ENCODE data around the gene TOX2. TPM values are rescaled to one million over a fixed set of nuclear protein-coding genes. Genes with fewer than 3 reads are reported as not detected.

TOX2 gene
- total RNA-seq, 1 donor from 2014 or later = 0.16 TPM

GRCh38 chr20:43870484-43870883, 44.2 kb upstream of the TOX2 start:
- Histone ChIP-seq H2AFZ (ENCODE audit: low read depth, low read length) (no peak overlapping the region), H3K36me3 (ENCODE audit: insufficient read depth, low read length) (no peaks in the 10 kb centered on the region), H3K9me3 (ENCODE audit: insufficient read depth, low read depth, low read length) (no peaks in the 10 kb centered on the region), H3K4me1 (ENCODE audit: insufficient read depth, low read length) (peaks cover 6% of the 10 kb centered on the region), H4K20me1 (ENCODE audit: insufficient read depth, low read length) (no peaks in the 10 kb centered on the region), H3K4me2 (ENCODE audit: low read length) (no peak overlapping the region), H3K79me2 (ENCODE audit: insufficient read depth, low read length) (no peaks in the 10 kb centered on the region), H3K9ac (ENCODE audit: low read length) (no peak overlapping the region), H3K27ac (ENCODE audit: low read depth, low read length) (no peak overlapping the region), H3K27me3 (ENCODE audit: insufficient read depth, low read length) (no peaks in the 10 kb centered on the region), H3K4me3 (ENCODE audit: insufficient read depth, low read depth, low read length) (no peak overlapping the region)
- H3K9me3 Mint-ChIP-seq (ENCODE audit: unreplicated experiment) = no peaks in the 10 kb centered on the region
- no peaks in the 10 kb centered on the region for H3K4me1 Mint-ChIP-seq (ENCODE audit: low read depth, unreplicated experiment)
- H3K36me3 Mint-ChIP-seq (ENCODE audit: low read depth, unreplicated experiment) = no peaks in the 10 kb centered on the region
- no peak overlapping the region for H3K27ac Mint-ChIP-seq (ENCODE audit: unreplicated experiment)
- H3K27me3 Mint-ChIP-seq (ENCODE audit: low read depth, unreplicated experiment) = peaks cover 11% of the 10 kb centered on the region
- no peak overlapping the region for H3K4me3 Mint-ChIP-seq (ENCODE audit: unreplicated experiment)
- TF ChIP-seq CTCF (IDR thresholded peaks at IDR 0.05; ENCODE audit: insufficient read depth, low read depth, low read length) (no peak), EZH2 (IDR thresholded peaks at IDR 0.05; ENCODE audit: insufficient read depth, low read length) (no peak)
- FAIRE-seq (no peak), DNase-seq (ENCODE audit: low read depth) (peak; percentile 52)

- Mint-ChIP-seq H3K36me3 (ENCODE audit: low read depth, unreplicated experiment) (no peaks in the 10 kb centered on the region), H3K27me3 (ENCODE audit: low read depth, unreplicated experiment) (peaks cover 15% of the 10 kb centered on the region)
- H3K27me3 ChIP-seq (ENCODE audit: insufficient read depth, low read length) = no peaks in the 10 kb centered on the region
Measured at GRCh38 chr20:43878776-43879175, 35.9 kb upstream of the TOX2 start.

More at GRCh38 chr20:43878776-43879175, 35.9 kb upstream of the TOX2 start:
- Histone ChIP-seq H3K9ac (ENCODE audit: low read length) (no peak overlapping the region), H3K4me3 (ENCODE audit: insufficient read depth, low read depth, low read length) (no peak overlapping the region), H4K20me1 (ENCODE audit: insufficient read depth, low read length) (no peaks in the 10 kb centered on the region), H2AFZ (ENCODE audit: low read depth, low read length) (no peak overlapping the region), H3K4me2 (ENCODE audit: low read length) (no peak overlapping the region), H3K4me1 (ENCODE audit: insufficient read depth, low read length) (no peaks in the 10 kb centered on the region), H3K27ac (ENCODE audit: low read depth, low read length) (no peak overlapping the region), H3K79me2 (ENCODE audit: insufficient read depth, low read length) (no peaks in the 10 kb centered on the region), H3K36me3 (ENCODE audit: insufficient read depth, low read length) (no peaks in the 10 kb centered on the region), H3K9me3 (ENCODE audit: insufficient read depth, low read depth, low read length) (no peaks in the 10 kb centered on the region)
- TF ChIP-seq EZH2 (IDR thresholded peaks at IDR 0.05; ENCODE audit: insufficient read depth, low read length) (no peak), CTCF (IDR thresholded peaks at IDR 0.05; ENCODE audit: insufficient read depth, low read depth, low read length) (no peak)
- Mint-ChIP-seq H3K4me3 (ENCODE audit: unreplicated experiment) (no peak overlapping the region), H3K27ac (ENCODE audit: unreplicated experiment) (no peak overlapping the region), H3K9me3 (ENCODE audit: unreplicated experiment) (no peaks in the 10 kb centered on the region), H3K4me1 (ENCODE audit: low read depth, unreplicated experiment) (no peaks in the 10 kb centered on the region)
- no peak for FAIRE-seq
- no peak for DNase-seq (ENCODE audit: low read depth)
